Measurements from ENCODE around the gene KMT2C.

Gene KMT2C

GRCh38 chr7:152103691-152104090, 332.1 kb downstream of the KMT2C start:
- DNase-seq (ENCODE audit: low spot score): no peak

- DNase-seq (ENCODE audit: low spot score): no peak
These were observed 332.7 kb downstream of the KMT2C start for GRCh38 chr7:152103066-152103465.

- DNase-seq (ENCODE audit: low spot score): no peak
These were observed 338.5 kb downstream of the KMT2C start for GRCh38 chr7:152097330-152097729.

- no peak for DNase-seq (ENCODE audit: low spot score)
These were observed 340.0 kb downstream of the KMT2C start for GRCh38 chr7:152095771-152096170.

- no peak for DNase-seq (ENCODE audit: low spot score)
These were observed 342.1 kb downstream of the KMT2C start for GRCh38 chr7:152093717-152094116.

GRCh38 chr7:152090747-152091146, 345.1 kb downstream of the KMT2C start:
- no peak for DNase-seq (ENCODE audit: low spot score)

GRCh38 chr7:152089183-152089582, 346.6 kb downstream of the KMT2C start:
- no peak for DNase-seq (ENCODE audit: low spot score)

- DNase-seq (ENCODE audit: low spot score): no peak
These were observed 349.3 kb downstream of the KMT2C start for GRCh38 chr7:152086513-152086912.

- no peak for DNase-seq (ENCODE audit: low spot score)
These were observed 350.7 kb downstream of the KMT2C start for GRCh38 chr7:152085131-152085530.
